ENCODE measurements around the gene DOK5.
"Not testable (repeated sequence)": the region's sequence is repeated elsewhere in the genome, so short reads cannot be mapped to it uniquely, and the experiment has no call there.

Gene DOK5

DNA sequence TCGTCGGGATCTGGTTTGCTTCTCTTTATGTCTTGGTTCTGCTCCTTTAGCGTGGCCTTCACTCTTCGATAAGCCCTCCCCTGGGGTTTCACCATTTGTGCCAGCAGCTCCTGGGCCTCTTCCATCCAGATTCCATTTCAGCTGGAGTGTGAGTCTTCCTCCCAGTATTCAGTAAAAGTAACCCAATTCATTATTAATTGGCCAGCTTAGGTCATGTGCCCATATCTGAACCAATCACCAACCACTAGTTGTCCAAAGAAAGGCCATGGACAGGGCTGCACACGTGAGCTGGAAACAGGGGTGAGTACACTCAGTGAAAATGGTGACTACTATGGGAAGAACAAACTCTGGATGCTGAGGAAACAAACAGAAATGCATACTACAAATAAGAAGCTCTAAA lies 2.8 kb upstream of the DOK5 start:
- no peak for FAIRE-seq

DNA sequence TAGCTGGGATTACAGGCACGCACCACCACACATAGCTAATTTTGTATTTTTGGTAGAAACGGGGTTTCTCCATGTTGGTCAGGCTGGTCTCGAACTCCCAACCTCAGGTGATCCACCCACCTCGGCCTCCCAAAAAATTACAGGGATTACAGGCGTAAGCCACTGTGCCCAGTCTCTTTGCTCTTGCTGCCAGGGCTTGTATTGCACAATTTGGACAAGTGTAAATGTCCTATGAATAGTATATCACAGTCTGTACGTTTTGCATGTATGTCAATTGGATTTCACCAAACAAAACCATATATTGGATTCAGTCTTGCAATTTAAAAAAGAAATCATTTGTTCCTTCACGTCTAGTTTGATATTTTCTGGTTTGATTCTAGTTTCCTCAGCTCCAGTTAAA lies 2.1 kb upstream of the DOK5 start:
- FAIRE-seq: no peak

GRCh38 chr20:54474046-54474445 lies 1.3 kb upstream of the DOK5 start:
- FAIRE-seq: no peak

GRCh38 chr20:54474866-54475265 lies 527 bp upstream of the DOK5 start:
- no peak for FAIRE-seq

DNA sequence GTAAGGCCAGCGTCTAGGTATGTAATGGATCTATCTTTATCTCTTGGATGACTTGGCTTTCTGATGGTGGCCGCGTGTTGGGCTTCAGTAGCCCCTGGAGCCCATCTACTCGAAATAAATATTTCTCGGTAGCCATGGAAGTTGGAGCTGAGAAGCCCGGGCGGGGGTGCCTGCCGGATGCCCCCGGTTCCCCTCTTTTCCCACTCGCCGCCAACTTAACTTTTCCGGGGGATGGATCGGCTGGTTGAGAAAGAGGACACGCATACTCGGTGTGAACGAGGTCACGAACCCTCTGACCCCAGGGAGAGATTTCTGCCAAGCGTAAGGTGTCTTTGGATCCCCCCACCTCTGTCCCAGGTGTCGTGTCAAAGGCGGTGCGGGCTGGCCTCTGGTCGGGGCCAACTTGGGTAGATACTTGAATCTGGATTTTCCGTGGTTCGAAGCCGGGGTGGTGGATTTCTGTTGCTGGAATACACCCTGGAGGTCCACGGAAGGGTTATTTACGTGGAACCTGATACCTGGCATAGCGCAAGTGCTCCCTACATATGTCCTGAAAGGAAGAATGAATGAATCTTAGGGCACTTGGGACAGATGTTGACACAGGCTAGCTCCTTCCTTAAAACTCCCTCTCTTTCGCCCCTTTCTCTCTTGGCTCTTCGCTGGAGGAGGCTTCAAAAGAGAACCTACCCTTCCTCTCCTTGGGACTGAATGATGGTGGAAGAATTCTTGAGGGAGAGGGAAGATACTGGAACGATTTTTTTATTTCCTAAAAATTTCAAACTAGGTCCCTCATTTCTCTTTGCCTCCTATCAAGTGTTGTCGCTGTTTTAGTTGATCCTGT lies 996 bp downstream of the DOK5 start:
- no peak for FAIRE-seq

- no peak for FAIRE-seq
These were observed 2.0 kb downstream of the DOK5 start for GRCh38 chr20:54477191-54477955.

GRCh38 chr20:54479138-54479906 lies 3.9 kb downstream of the DOK5 start:
- FAIRE-seq: no peak

GRCh38 chr20:54479937-54480336 lies 4.5 kb downstream of the DOK5 start:
- not testable (repeated sequence) for FAIRE-seq

GRCh38 chr20:54481442-54481841 lies 6.0 kb downstream of the DOK5 start:
- FAIRE-seq: no peak

- no peak for FAIRE-seq
These were observed 10.2 kb downstream of the DOK5 start for GRCh38 chr20:54485631-54486030.

- FAIRE-seq: no peak
These were observed 11.2 kb downstream of the DOK5 start for GRCh38 chr20:54486585-54486984.

DNA sequence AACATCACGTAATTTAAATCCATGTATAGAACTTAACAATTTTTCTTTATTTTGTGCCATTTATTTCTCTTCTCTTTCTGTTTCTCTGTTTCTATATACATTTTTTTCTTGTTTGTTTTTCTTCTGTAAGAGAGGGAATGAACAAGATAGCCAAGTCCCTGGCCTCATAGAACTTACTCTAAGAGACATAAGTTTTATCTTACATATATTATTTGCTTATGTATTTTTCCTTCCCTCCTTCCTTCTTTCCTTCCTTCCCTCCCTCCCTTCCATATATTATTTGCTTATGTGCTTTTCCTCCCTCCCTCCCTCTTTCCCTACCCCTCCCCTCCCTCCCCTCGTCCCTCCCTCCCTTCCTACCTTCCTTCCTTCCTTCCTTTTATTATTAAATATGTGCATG lies 13.0 kb downstream of the DOK5 start:
- no peak for FAIRE-seq

DNA sequence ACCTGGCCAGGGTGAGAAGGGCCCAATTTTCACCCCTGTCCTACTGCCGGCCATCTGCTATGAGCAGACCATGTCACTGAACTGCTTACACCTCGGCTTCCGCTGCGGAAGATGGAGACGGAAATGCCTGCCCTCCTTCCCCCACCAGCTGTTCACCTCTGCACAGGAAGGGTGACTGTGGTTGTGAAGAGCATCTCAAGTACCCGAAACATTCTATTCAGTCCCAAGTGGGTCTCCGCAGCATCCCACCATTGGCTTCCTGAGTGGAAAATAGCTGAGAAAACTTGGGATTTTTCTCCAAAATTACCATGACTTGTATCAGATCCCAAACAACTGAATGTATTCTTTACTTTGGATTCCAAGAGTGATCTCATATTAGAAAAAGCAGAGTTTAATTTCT lies 16.1 kb downstream of the DOK5 start:
- no peak for FAIRE-seq

DNA sequence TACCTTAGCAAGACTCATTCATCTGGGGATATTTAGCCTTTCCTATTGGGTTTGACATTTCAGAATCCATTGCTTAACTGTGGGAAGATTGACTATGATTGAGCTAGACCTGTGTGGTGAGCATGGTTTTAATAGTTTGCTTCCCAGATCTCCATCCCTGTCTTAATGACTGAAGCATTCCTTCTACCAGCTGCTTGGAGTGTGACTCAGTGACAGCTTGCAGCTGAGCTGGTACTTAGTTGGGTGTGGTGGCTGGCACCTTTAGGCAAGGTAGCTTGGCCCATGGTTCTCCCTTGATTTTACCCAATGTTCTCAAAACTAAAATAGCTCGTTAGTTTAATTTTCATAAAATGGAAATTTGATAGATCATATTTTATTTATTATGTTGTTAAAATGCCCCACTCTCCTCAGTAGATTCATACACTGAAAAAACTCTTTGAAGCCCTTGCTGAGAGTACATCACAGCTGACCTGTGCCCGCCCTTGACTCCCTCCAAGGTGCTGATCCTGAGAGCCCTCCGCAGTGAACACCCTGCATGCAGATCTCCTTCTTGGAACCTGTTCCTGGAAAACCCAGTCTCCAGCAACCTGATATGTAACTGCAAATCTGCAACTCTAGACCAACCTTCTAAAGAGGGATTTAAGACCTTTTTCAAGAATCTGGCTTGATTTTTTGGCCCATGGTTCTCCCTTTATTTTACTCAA lies 19.1 kb downstream of the DOK5 start:
- FAIRE-seq: no peak

DNA sequence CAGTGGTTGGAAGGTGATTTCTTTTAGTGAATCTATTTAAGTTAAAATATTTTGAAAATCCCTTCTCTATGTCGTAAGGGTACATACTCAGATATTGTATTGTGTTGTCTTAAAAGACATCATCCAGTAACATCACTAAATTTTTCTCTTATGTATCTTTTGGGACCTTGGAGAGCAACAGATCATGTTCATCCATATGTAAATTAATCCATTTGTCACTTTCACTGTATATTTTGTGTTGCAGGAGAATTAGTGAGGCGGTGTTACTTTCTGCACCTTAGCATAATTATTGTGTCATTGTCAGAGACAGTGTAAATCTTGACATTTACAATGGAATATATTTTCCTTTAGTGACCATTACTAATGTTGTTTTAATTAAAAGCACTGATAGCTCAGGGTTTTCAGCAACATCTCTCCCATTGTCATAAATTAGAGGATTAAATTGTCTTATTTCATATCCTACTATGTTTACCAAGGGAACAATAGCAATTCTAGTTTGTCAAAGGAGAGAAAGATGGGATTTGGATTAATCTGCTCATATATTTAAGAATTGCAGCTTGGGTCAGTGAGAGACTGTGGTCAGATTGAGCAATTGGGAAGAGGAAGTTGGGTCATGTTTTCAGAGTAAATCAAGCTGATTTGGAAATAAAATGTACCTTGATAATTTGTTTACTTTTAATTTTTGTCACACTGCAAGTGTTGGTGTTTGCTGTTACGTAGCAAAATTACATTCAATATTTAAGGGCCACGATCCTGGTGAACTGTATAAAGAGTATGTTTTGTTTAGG lies 22.7 kb downstream of the DOK5 start:
- no peak for FAIRE-seq

DNA sequence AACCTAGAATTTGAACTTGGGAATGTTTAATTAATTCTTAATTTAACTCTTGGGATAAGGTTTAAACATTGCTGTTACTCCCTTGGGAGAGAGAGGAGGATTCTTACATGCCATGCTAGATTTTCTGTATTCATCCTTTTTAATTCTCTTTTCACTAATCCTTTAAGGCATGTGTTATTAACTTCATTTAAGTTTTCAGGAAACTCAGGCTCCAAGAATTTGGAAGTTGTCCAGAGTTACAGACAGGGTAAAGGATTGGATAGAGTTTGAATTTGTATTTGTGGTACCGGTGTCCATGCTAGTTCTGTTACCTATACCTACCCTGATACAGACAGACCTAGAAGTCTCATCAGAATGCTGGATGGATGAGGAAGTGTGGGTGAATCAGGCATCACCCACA lies 23.7 kb downstream of the DOK5 start:
- FAIRE-seq: no peak

DNA sequence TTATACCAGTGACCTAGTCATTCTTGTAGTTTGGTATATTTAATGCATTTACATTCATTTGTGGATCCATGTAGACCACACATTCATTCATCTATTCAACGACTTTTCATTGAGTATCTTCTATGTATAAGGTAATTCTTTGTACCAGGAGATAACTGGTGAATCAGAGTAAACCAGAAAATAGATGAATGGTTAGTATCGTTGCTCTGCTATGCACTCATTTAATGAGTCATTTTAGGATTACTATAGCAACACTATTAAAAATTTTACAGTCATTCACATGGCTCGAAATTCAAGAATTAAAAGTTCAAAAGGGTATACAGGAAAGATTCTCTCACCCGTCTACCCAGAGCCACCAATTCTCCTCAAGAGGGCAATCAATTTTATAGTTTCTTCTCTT lies 26.8 kb downstream of the DOK5 start:
- FAIRE-seq: no peak

DNA sequence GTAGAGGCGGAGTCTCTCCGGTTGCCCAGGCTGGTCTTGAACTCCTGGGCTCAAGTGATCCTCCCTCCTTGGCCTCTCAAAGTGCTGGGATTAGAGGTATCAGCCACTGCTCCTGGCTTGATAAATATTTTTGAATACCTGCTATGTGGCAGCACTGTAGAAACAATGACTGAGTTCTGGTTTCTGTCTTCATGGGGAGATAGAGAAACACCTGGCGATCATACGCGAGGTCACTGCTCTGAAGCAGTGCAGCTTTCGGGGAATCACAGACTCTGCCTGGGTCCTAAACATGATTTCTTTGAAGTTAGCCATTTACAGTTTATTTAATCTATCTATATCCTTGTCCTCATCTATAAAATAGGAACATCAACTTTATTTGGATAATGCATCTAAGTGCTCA lies 31.2 kb downstream of the DOK5 start:
- no peak for FAIRE-seq

DNA sequence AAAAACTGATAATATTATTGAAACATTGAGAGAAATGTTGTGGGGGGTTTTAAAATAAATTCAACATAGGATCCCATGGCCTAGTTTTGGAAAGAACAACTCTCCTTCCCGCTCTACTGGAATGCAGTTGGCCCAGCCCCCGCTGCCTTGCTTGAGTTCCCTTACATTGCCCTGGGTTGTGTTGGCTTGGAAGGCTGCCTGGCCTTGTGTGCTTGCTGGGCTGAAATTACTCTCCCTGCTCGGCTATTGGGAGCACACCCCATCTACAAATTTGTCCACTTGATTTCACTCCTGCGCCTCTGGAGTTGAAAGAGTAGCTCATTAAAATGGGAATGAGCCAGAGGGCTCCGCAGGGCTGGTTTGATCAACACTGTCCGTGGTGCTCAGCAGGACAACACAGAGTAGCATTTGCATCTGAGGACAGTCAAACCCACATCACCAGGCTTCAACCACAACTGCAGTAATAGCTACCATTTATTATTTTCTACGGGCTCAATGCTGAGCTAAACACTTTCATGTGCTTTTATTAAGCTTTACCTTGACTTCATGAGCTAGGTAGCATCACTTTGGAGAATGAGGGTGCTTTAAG lies 35.2 kb downstream of the DOK5 start:
- FAIRE-seq: no peak

GRCh38 chr20:54512694-54513093 lies 37.3 kb downstream of the DOK5 start:
- FAIRE-seq: no peak

DNA sequence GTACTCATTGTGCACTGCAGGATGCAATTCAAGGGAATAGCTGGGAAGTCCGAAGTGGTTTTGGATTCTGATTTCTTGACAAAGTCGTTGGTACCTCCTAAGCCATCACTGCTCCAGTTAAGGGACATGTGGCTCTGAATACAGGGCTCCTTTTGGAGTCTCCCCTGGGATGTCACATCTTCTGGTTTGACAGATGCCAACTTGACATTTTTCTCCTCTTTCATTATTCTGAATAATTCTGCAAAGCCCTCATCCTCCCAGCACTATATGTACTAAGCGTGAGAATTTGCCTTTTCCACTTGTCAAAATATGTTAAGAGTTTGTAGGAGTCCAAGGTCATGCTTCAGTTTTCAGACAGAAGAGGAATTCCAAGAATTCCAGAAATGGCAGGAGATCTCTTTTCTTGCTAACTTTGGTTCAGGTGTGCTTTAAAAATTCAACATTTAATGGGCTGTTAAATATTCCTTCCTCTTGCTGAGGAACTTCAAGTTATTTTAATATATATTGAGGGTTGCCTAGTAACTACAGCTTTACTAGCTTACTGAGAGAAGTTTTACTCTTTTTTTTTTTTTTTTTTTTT lies 38.7 kb downstream of the DOK5 start:
- FAIRE-seq: no peak

Measured in G401.6 (cell line).